Mucosa of descending colon (tissue), 3 donors: ENCODE measurements around the gene ZGPAT. TPM values are rescaled to one million over a fixed set of nuclear protein-coding genes. Genes with fewer than 3 reads are reported as not detected.
"Not testable (repeated sequence)": the region's sequence is repeated elsewhere in the genome, so short reads cannot be mapped to it uniquely, and the experiment has no call there.

Experiments
- ATAC-seq: fragments of 200-7000 bp; cut with Tn5 transposase; one replicate; pipeline ENCODE4 v1.9.1; 2020; ENCODE audit warnings: mild to moderate bottlenecking, moderate library complexity
- DNase-seq, 3 donors: peaks; one replicate each; pipeline ENCODE4 v3.0.0-alpha.2; 2020
- H3K36me3 ChIP-seq: fragments of 200-600 bp; one replicate; pipeline ENCODE4 v1.8.0; 2021; ENCODE audit warnings: low read depth, mild to moderate bottlenecking
- H3K4me1 ChIP-seq: fragments of 200-600 bp; one replicate; pipeline ENCODE4 v1.8.0; 2021; ENCODE audit warnings: low read depth, mild to moderate bottlenecking
- H3K4me3 ChIP-seq: fragments of 200-600 bp; one replicate; pipeline ENCODE4 v1.8.0; 2021; ENCODE audit warnings: mild to moderate bottlenecking
- H3K9me3 ChIP-seq: fragments of 200-600 bp; one replicate; pipeline ENCODE4 v1.8.0; 2021; ENCODE audit warnings: mild to moderate bottlenecking
- intact Hi-C, 2 donors: fragments of 100-400 bp; cut with DNase I in 1 of 2; cut with micrococcal nuclease in 1 of 2; formaldehyde crosslinking; loops; one replicate each; pipeline versions ENCODE4 v1.11.0 to v1.11.1; 2022; cut with DNase I, micrococcal nuclease
- total RNA-seq, 3 donors: library from RNA; stranded (reverse); fragmentation: NEBNext Ultra II Directional in 2 of 3; extraction: Animal tissue kit (Norgen Biotek cat#: 25700) in 2 of 3; gene quantifications; one replicate each; pipeline versions ENCODE4 v1.2.1 to v1.2.4, GENCODE V29; 2021 to 2023
- TF ChIP-seq, protein P1 (sequence below): fragments of 200-600 bp; IDR thresholded peaks from one replicate; pipeline ENCODE4 v1.8.0; 2022; ENCODE audit warnings: antibody characterized with exemption, mild to moderate bottlenecking
- donor health status: DM: no; HTN: no; CAD: no; lungs with moderate emphysema.
- donor health status: DM: no; HTN: no; CAD: no.
- donor health status: DM: no; HTN: yes; CAD: no.

The ZGPAT gene
- total RNA-seq, 3 donors from 2014 or later: 24.3 to 34.0 (median 31.7) TPM

DNA sequence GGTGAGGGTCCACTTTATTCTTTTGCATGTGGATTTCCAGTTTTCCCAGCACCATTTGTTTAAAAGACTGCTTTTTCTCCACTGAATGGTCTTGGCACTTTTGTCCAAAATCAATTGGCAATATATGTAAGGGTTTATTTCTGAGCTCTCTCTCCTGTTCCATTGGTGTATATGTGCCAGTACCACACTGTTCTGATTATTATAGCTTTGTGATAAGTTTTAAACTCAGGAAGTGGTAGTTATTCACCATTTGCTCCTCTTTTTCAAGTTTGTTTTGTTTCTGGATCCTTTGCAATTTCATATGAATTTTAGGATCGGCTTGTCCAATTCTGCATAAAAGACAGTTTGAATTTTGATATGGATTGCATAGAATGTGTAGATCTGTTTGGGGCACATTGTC is 4.4 kb downstream of the ZGPAT start:
- DNase-seq (no peak), ATAC-seq (no peak)
- intact Hi-C loops: no loop called here
- H3K9me3 ChIP-seq: peaks cover 7% of the 10 kb centered on the region
- TF ChIP-seq, protein P1, sequence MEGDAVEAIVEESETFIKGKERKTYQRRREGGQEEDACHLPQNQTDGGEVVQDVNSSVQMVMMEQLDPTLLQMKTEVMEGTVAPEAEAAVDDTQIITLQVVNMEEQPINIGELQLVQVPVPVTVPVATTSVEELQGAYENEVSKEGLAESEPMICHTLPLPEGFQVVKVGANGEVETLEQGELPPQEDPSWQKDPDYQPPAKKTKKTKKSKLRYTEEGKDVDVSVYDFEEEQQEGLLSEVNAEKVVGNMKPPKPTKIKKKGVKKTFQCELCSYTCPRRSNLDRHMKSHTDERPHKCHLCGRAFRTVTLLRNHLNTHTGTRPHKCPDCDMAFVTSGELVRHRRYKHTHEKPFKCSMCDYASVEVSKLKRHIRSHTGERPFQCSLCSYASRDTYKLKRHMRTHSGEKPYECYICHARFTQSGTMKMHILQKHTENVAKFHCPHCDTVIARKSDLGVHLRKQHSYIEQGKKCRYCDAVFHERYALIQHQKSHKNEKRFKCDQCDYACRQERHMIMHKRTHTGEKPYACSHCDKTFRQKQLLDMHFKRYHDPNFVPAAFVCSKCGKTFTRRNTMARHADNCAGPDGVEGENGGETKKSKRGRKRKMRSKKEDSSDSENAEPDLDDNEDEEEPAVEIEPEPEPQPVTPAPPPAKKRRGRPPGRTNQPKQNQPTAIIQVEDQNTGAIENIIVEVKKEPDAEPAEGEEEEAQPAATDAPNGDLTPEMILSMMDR: no peak
- no peaks in the 10 kb centered on the region for H3K36me3 ChIP-seq
- peaks cover 10% of the 10 kb centered on the region for H3K4me1 ChIP-seq
- H3K4me3 ChIP-seq: no peak overlapping the region

DNA sequence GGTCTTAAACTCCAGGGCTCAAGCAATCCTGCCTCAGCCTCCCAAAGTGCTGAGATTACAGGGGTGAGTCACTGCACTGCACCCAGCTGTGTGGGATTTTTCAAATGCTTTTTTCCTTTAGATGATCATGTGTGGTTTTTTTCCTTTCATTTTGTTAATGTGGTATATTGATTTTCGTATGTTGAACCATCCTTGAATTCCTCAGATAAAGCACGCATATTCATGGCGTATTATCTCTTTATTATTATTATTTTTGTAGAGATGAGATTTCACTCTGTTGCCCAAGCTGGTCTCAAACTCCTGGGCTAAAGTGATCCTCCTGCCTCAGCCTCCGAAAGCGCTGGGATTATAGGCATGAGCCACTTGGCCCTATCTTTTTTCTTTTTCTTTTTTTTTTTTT is 7.0 kb downstream of the ZGPAT start:
- Histone ChIP-seq H3K4me1 (no peaks in the 10 kb centered on the region), H3K4me3 (no peak overlapping the region), H3K9me3 (peaks cover 14% of the 10 kb centered on the region), H3K36me3 (no peaks in the 10 kb centered on the region)
- intact Hi-C loops: no loop called here
- TF ChIP-seq, protein P1: no peak
- DNase-seq (no peak), ATAC-seq (no peak)

DNA sequence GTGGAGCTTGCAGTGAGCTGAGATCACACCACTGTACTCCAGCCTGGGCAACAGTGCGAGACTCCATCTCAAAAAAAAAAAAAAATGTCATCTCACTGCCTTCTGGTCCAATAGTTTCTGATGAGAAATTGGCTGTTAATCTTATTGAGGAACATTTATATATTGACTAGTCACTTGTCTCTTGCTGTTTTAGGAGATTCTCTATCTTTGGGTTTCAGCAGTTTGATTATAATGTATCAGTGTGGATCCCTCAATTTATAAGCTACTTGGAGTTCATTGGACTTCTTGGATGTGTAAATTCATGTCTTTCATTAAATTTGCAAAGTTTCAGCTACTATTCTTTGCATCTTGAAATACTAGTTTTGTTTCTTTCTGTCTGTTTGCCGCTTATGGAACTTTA is 11.2 kb downstream of the ZGPAT start:
- TF ChIP-seq, protein P1: no peak
- DNase-seq (no peak), ATAC-seq (no peak)
- Histone ChIP-seq H3K4me3 (no peak overlapping the region), H3K4me1 (no peaks in the 10 kb centered on the region), H3K36me3 (no peaks in the 10 kb centered on the region), H3K9me3 (peaks cover 14% of the 10 kb centered on the region)
- intact Hi-C loops: no loop called here

DNA sequence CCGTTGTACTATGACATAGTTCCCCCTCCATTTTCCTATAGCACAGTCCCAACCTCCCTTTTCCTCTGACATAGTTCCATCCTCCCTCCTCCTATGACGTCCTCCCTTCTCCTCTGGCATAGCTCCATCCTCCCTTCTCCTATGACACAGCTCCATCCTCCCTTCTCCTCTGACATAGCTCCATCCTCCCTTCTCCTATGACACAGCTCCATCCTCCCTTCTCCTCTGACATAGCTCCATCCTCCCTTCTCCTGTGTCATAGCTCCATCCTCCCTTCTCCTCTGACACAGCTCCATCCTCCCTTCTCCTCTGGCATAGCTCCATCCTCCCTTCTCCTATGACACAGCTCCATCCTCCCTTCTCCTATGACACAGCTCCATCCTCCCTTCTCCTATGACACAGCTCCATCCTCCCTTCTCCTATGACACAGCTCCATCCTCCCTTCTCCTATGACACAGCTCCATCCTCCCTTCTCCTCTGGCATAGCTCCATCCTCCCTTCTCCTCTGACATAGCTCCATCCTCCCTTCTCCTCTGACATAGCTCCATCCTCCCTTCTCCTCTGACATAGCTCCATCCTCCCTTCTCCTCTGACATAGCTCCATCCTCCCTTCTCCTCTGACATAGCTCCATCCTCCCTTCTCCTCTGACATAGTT is 15.3 kb downstream of the ZGPAT start:
- Histone ChIP-seq H3K9me3 (peaks cover 21% of the 10 kb centered on the region), H3K4me1 (peaks cover 16% of the 10 kb centered on the region)
- ATAC-seq, H3K36me3 ChIP-seq, DNase-seq, H3K4me3 ChIP-seq, intact Hi-C loops: not testable (repeated sequence)

DNA sequence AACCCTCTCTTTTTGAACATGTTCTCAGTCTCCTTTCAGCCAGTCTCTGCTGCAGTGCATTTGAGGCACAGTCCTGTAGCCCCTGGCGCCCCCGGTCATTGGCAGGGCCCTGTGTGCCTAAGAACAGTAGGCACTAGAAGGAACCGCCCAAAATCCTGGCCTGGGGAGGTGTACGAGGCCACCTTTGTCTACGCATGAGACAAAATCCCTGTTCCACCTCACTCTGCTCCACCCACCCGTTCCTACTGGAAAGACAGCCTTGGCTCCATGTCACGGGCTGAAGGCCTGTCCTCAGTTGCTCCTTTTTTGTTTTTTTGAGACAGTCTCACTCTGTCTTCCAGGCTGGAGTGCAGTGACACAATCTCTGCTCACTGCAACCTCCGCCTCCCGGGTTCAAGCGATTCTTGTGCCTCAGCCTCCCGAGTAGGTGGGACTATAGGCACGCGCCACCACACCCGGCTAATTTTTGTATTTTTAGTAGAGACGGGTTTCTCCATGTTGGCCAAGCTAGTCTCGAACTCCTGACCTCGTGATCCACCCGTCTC is 22.4 kb downstream of the ZGPAT start:
- H3K9me3 ChIP-seq, ATAC-seq, H3K36me3 ChIP-seq, intact Hi-C loops, H3K4me3 ChIP-seq: not testable (repeated sequence)
- DNase-seq: peak in 1 of 3 donors; percentile 34
- H3K4me1 ChIP-seq: peaks cover 21% of the 10 kb centered on the region

DNA sequence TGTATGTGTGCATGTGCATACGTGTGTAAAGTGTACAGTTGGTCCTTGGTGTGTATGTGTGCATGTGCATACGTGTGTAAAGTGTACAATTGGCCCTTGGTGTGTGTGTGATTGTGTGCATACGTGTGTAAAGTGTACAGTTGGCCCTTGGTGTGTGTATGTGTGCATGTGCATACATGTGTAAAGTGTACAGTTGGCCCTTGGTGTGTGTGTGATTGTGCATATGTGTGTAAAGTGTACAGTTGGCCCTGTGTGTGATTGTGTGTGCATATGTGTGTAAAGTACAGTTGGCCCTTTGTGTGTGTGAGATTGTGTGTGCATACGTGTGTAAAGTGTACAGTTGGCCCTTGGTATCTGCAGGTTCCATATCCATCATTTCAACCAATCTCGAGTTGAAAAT is 23.6 kb downstream of the ZGPAT start:
- intact Hi-C loops: no loop called here
- ATAC-seq: no peak
- no peak for DNase-seq
- peaks cover 29% of the 10 kb centered on the region for H3K4me1 ChIP-seq
- H3K9me3 ChIP-seq: no peaks in the 10 kb centered on the region
- H3K36me3 ChIP-seq: no peaks in the 10 kb centered on the region
- no peak overlapping the region for H3K4me3 ChIP-seq
- TF ChIP-seq, protein P1: no peak
